ENCODE data around the gene CALD1.
A peak's percentile ranks its signal among the peaks of the same experiment; 100 is the strongest.

CALD1 gene

GRCh38 chr7:134948246-134948645, 168.8 kb downstream of the CALD1 start:
- DNase-seq (ENCODE audit: low read depth): no peak
- in situ Hi-C loops (cut with HindIII; ENCODE audit: low sequenced_read_pairs): loop anchor here (10.0 kb wide), 1 partner anchor 253 kb away; no protein-coding TSS in a partner anchor
- TF ChIP-seq, protein P1, sequence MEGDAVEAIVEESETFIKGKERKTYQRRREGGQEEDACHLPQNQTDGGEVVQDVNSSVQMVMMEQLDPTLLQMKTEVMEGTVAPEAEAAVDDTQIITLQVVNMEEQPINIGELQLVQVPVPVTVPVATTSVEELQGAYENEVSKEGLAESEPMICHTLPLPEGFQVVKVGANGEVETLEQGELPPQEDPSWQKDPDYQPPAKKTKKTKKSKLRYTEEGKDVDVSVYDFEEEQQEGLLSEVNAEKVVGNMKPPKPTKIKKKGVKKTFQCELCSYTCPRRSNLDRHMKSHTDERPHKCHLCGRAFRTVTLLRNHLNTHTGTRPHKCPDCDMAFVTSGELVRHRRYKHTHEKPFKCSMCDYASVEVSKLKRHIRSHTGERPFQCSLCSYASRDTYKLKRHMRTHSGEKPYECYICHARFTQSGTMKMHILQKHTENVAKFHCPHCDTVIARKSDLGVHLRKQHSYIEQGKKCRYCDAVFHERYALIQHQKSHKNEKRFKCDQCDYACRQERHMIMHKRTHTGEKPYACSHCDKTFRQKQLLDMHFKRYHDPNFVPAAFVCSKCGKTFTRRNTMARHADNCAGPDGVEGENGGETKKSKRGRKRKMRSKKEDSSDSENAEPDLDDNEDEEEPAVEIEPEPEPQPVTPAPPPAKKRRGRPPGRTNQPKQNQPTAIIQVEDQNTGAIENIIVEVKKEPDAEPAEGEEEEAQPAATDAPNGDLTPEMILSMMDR (IDR thresholded peaks at IDR 0.05; ENCODE audit: low read depth, low read length, missing control alignments): no peak
- no peak overlapping the region for H3K4me3 ChIP-seq (ENCODE audit: low read depth, low read length)

DNA sequence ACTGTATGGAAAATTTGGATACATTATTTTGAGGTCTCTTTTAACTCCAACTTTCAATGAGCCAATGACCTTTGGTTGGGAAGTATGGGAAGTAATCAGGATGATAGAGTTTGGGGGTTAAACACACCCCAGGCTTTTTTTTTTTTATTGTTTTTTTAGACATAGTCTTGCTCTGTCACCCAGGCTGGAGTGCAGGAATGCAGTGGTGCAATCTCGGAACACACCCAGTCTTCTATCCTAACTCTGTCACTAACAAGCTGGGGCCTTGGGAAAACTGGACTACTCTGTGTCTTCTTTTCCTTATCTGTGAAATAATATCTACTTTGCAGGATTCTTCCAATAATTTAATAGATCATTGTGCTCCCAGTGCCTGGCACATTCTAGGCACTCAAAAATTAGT, 169.3 kb downstream of the CALD1 start:
- no peak overlapping the region for H3K4me3 ChIP-seq (ENCODE audit: low read depth, low read length)
- DNase-seq (ENCODE audit: low read depth): no peak
- in situ Hi-C loops (cut with HindIII; ENCODE audit: low sequenced_read_pairs): loop anchor here (10.0 kb wide), 1 partner anchor 254 kb away; no protein-coding TSS in a partner anchor
- TF ChIP-seq, protein P1 (IDR thresholded peaks at IDR 0.05; ENCODE audit: low read depth, low read length, missing control alignments): no peak

GRCh38 chr7:134949171-134949570, 169.7 kb downstream of the CALD1 start:
- in situ Hi-C loops (cut with HindIII; ENCODE audit: low sequenced_read_pairs): loop anchor here (10.0 kb wide), 1 partner anchor 254 kb away; no protein-coding TSS in a partner anchor
- DNase-seq (ENCODE audit: low read depth): no peak
- no peak overlapping the region for H3K4me3 ChIP-seq (ENCODE audit: low read depth, low read length)
- TF ChIP-seq, protein P1 (IDR thresholded peaks at IDR 0.05; ENCODE audit: low read depth, low read length, missing control alignments): no peak

GRCh38 chr7:134954197-134955082, 175.0 kb downstream of the CALD1 start:
- H3K4me3 ChIP-seq (ENCODE audit: low read depth, low read length): no peak overlapping the region
- in situ Hi-C loops (cut with HindIII; ENCODE audit: low sequenced_read_pairs): no loop called here
- no peak for DNase-seq (ENCODE audit: low read depth)
- TF ChIP-seq, protein P1 (IDR thresholded peaks at IDR 0.05; ENCODE audit: low read depth, low read length, missing control alignments): peak; percentile 33

DNA sequence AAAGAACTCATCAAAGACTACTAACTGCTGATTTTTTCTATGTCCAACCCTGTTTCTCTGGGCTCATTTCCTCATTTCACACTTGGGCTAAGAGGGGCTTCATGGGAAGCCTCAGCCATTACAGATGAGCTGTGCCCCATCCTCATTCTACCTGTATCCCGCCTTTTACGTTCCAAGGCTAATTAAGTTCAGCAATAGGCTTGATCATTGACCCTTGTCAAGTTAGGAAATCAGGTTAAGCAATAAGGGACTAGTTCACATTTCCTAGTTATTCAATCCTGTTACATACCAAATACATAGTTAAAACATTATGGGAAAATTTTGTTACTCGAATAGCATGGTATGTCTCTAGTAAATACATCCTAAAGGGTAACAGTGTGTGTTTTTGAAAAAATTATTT, 177.6 kb downstream of the CALD1 start:
- no peak overlapping the region for H3K4me3 ChIP-seq (ENCODE audit: low read depth, low read length)
- in situ Hi-C loops (cut with HindIII; ENCODE audit: low sequenced_read_pairs): no loop called here
- TF ChIP-seq, protein P1 (IDR thresholded peaks at IDR 0.05; ENCODE audit: low read depth, low read length, missing control alignments): no peak
- DNase-seq (ENCODE audit: low read depth): no peak

GRCh38 chr7:134959810-134960209, 180.4 kb downstream of the CALD1 start:
- TF ChIP-seq, protein P1 (IDR thresholded peaks at IDR 0.05; ENCODE audit: low read depth, low read length, missing control alignments): no peak
- no peak overlapping the region for H3K4me3 ChIP-seq (ENCODE audit: low read depth, low read length)
- in situ Hi-C loops (cut with HindIII; ENCODE audit: low sequenced_read_pairs): no loop called here
- DNase-seq (ENCODE audit: low read depth): no peak

Data from astrocyte of the cerebellum (primary cell).